Activated naive CD8-positive, alpha-beta T cell treated with anti-CD3 and anti-CD28 coated beads, Interleukin-2, amount 50 U/mL, for 16 hours (primary cell): ENCODE results near the gene PLA2G7.
"Not testable (repeated sequence)": the region's sequence is repeated elsewhere in the genome, so short reads cannot be mapped to it uniquely, and the experiment has no call there.

ENCODE experiments used
- DNase-seq: peaks from one replicate; pipeline ENCODE4 v3.0.0-alpha.2; 2020; ENCODE audit warnings: low read depth, low spot score

The PLA2G7 gene

GRCh38 chr6:46734867-46735719 lies at the start of gene PLA2G7:
Gene PLA2G7, minus strand, starts transcription at chr6:46735375. Its CDS starts 12,484 bp downstream, at chr6:46722891.
- no peak for DNase-seq

DNA sequence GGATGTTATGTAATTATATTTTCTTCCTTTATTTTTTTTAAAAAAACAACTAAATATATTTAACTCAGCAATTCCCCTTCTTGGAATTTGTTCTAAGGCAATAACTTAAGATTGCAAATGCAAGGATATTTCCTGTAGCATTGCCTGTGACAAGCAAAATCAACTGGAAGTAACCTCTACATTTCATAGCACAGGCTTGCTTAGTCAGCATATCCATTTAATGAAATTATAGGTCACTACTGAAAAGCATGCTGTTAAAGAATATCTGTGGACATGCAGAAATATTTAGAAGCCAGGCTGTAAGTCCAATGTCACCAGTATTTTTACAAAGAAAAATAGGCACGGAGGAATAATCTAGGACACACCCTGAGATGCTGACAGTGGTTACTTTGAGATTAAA lies 49.4 kb upstream of the PLA2G7 start:
- DNase-seq = no peak

GRCh38 chr6:46781478-46782378 lies 46.6 kb upstream of the PLA2G7 start:
- DNase-seq = no peak

- no peak for DNase-seq
Observed at GRCh38 chr6:46777476-46778346, 42.5 kb upstream of the PLA2G7 start.

DNA sequence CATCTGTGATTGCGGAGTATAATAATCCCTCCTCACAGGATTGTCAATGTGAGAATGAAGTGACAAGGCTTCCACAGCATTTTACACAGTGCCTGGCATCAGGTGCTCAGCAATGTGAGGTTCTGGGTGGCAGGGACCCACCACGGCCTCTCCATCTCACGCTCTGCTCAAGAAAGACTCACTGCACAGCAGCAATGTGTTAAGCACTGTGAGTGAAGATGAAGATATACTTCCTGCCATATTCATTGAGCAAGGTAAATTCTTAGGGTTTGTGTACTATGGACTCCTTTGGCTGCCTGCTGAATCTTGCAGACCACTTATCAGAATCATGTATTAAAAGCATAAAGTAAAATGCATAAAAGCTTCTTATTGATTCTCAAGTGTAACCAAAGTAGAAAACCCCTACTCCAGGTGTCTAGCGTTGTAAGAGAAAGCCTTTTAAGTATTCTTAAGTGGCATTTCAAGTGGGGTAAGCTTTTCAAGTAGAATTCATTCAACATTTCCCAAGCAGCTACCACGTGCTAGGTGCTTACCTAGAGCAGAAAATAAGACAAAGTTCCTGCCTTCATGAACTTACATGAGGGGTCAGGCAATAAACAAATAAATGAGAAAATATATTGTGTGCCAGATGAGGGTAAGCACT lies 41.0 kb upstream of the PLA2G7 start:
- DNase-seq = no peak

GRCh38 chr6:46774736-46775135 lies 39.6 kb upstream of the PLA2G7 start:
- not testable (repeated sequence) for DNase-seq

GRCh38 chr6:46773201-46773855 lies 38.2 kb upstream of the PLA2G7 start:
- DNase-seq = no peak

DNA sequence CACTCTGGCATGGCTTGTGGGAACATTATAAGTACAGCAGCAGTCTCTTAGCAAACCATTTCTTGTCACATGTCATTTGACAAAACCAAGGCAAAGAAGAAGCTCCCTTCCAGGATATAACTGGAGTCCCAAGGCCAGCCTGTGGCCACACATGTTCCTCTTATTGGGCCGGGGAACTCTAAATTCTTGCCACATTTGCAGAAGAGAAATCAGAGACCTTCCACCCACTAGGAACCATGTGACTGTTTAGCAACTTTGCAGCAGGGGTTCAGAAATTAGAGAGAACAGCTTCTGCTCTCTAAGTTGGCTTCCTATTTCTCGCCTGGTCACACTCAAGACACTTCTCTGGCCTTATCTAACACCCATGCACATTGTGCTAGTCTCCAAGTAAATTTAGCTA lies 37.6 kb upstream of the PLA2G7 start:
- DNase-seq = no peak

- DNase-seq = no peak
Observed at GRCh38 chr6:46772016-46772415, 36.8 kb upstream of the PLA2G7 start.

- DNase-seq = no peak
Observed at GRCh38 chr6:46764961-46765360, 29.8 kb upstream of the PLA2G7 start.

DNA sequence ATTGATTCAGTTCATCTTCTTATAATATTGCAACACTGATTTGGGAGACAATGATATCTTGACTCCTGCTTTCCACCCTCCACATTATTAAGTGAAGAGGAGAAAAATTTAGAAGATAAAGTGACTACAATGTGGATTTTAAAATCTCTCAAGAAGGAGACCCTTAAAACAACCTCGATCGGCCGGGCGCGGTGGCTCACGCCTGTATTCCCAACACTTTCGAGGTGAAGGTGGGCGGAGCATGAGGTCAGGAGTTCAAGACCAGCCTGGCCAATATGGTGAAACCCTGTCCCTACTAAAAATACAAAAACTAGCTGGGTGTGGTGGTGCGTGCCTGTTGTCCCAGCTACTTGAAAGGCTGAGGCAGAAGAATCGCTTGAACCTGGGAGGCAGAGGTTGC lies 29.1 kb upstream of the PLA2G7 start:
- DNase-seq = not testable (repeated sequence)

GRCh38 chr6:46763466-46763865 lies 28.3 kb upstream of the PLA2G7 start:
- no peak for DNase-seq

- DNase-seq = no peak
Observed at GRCh38 chr6:46760925-46761324, 25.8 kb upstream of the PLA2G7 start.

DNA sequence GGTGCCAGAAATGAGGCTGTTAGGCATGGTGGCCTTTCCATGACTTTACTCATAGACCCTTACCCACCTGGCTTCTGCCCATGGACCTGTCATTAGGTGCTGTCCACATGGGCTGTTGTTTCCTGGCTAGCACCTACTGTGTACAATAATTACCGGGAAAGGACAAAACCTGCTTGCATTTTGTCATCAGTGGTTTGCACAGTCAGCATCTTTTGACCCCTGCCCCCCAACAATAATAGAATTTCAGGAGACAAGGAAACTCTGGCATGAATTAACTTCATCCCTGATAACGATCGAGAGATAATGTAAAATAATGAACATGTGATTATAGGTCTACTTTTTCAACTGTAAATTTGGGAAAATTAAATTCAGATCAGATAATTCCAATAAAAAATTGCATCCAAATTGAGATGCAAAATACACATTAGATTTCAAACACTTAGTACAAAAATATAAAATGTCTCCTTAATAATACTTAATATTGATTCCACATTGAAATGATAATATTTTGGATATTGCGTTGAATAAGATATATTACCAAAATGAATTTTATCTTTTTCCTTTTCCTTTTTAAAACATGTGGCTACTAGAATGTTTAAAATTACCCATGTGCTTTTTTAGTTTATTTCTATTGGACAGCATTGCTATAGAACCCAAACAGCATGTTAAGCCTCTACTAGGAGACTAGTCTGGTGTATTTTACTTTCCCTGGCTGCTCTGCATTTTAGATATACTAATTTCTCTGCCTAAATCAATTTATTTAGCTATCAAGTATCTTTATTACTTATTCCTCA lies 24.0 kb upstream of the PLA2G7 start:
- no peak for DNase-seq

- DNase-seq = no peak
Observed at GRCh38 chr6:46757214-46757596, 22.0 kb upstream of the PLA2G7 start.

GRCh38 chr6:46756469-46757213 lies 21.5 kb upstream of the PLA2G7 start:
- DNase-seq = no peak

DNA sequence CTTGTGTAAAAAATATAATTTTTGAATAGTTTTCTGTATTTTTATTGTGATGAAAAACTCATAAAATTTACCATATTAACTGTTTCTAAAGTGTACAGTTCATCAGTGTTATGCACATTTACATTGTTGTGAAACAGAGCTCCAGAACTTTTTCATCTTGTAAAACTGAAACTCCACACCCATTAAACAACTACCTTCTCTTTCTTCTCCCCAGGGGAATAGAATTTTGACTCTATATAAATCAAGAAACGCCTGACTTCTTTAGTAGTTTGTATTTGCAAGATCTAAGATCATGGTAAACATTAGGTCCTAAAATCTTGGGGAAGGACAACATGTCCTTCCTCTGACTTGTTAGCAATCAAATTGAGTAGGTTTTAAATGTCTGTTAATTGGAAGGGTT lies 20.7 kb upstream of the PLA2G7 start:
- no peak for DNase-seq

GRCh38 chr6:46751658-46752057 lies 16.5 kb upstream of the PLA2G7 start:
- no peak for DNase-seq

- DNase-seq = no peak
Observed at GRCh38 chr6:46749731-46750130, 14.6 kb upstream of the PLA2G7 start.
